DMS53 treated with DMSO at 0.1 percent for 48 hours (cell line): ENCODE data around the gene PNMA5.

Source experiments
- DNase-seq: peaks from one replicate; lab custom pipeline; 2025; ENCODE audit not compliant: unreplicated experiment; lab: John Stamatoyannopoulos, UW

PNMA5 gene

DNA sequence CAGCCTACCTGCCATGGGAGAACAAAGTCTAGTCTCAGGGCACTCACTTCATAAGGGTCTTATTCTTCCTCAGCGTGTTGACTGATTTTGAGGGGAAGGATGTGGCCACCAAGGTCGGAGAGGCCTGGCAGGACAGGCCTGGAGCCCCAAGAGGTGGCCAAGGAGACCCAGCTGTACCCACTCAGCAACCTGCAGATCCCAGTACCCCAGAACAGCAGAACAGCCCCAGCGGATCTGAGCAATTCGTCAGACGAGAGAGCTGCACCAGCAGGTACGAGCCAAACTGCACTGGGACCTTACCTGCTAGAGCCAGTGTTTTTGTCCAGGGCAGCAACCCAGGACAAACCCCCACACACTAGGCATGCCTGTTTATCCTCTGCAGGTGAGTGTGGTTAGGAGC is 34.3 kb downstream of the PNMA5 start:
- DNase-seq: no peak

GRCh38 chrX:152958524-152959465 is 35.1 kb downstream of the PNMA5 start:
- peak; percentile 70 for DNase-seq

DNA sequence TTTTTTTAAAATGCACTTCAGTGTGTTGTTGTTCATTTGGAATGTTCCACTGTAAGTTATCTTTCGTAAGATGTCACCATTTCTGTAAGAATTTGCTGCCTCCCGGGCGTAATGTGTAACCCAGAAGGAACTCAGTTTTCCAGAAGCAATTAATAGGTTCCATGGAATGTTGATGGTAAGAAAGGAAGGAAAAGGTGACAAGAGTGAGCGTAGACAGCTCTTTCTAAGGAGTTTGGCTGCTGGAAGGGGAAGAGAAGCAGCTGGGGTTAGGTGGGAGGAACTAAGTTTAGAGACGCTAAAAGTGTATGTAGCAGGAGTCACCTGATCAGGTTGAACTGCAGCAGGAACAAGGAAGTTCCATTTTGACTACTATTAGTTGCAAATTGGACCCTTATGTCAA is 35.9 kb downstream of the PNMA5 start:
- DNase-seq: no peak

- DNase-seq: no peak
Observed at GRCh38 chrX:152950786-152951185, 43.1 kb downstream of the PNMA5 start.

- DNase-seq: no peak
Observed at GRCh38 chrX:152949114-152949513, 44.8 kb downstream of the PNMA5 start.

GRCh38 chrX:152946681-152947080 is 47.2 kb downstream of the PNMA5 start:
- DNase-seq: no peak

DNA sequence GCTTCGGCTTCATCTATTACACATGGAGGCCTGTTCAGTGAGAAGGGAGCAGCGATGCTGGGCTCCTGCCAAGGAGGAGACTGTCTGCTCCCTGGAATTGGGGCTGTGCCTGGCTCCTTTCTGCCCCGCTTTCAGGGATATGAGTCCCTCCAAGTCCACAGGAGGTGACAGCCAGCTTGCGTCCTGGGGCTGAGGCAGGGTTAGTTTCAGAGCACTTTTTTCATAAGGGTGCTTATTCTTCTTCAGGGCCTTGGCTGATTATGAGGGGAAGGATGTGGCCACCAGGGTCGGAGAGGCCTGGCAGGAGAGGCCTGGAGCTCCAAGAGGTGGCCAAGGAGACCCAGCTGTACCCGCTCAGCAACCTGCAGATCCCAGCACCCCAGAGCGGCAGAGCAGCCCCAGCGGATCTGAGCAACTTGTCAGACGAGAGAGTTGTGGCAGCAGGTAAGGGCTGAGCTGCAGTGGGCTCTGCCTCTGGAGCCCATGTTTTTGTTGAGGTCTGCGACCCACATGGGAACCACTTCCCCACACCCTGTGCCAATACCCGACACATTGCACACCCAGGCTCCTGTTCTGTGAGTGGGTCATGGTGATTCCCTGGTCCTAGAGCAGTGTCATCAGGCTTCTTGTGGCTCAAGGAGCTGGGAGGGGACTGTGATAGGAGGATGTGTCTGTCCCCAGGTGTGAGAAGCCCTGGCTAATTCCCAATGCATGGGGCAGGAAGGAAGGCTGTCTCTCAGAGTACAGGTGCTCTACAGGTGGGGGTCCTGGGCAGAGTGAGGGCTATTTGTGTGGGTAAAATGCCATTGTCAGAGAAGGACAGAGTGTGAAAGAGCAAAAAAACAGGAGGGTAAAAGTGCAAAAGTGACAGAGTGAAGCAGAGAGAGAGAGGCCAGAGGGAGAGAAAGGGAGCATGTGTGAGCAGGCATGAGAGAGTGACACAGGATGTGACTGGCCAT is 48.6 kb downstream of the PNMA5 start:
- no peak for DNase-seq

GRCh38 chrX:152943826-152944225 is 50.1 kb downstream of the PNMA5 start:
- no peak for DNase-seq

- no peak for DNase-seq
Observed at GRCh38 chrX:152942077-152942442, 51.9 kb downstream of the PNMA5 start.

DNA sequence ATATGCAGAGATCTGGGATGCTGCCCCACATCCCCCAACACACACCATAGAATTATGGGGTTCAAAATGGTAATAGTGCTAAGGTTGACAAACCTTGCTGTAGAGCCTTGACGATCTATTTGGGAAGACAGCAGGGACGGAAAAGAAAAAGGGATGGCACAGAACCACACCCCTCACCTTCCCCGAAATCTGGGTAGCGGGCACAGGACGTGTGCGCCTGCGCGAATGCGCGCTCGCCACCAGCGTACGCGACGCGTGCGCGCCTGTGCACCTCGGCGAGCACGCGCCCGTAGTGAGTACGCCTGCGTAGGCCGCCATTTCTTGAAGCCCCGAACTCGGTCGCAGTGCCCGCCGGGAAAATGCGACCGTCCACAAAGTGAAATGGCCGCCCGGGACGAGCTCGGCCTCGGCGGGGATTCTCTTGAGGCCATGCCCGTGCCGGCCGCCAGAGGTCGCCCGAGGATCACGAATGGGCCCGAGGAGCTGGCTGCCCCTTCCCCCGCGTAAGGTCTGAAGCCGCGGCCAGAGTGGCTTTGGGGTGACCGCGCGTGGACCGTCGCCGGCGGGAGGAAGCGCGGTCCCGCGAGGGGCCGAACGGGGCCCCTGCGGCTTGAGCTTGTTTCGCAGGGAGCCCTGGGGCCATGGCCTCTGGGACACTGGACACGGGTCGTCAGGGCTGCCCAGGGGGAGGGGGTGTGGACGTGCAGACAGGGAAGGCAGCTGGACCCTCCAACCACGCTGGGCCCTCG is 52.4 kb downstream of the PNMA5 start:
- DNase-seq: peak; percentile 78
